T-helper 1 cell (primary cell): ENCODE measurements around the gene ADAM12.

ENCODE experiments used
- DNase-seq, 5 donors: peaks; one replicate each; pipeline ENCODE4 v3.0.0-alpha.2; 2012 to 2020

ADAM12 gene

GRCh38 chr10:126104767-126105166 lies 283.5 kb downstream of the ADAM12 start:
- DNase-seq, result no peak

GRCh38 chr10:126102636-126103035 lies 285.6 kb downstream of the ADAM12 start:
- DNase-seq, result no peak

GRCh38 chr10:126101736-126102135 lies 286.5 kb downstream of the ADAM12 start:
- no peak for DNase-seq

DNA sequence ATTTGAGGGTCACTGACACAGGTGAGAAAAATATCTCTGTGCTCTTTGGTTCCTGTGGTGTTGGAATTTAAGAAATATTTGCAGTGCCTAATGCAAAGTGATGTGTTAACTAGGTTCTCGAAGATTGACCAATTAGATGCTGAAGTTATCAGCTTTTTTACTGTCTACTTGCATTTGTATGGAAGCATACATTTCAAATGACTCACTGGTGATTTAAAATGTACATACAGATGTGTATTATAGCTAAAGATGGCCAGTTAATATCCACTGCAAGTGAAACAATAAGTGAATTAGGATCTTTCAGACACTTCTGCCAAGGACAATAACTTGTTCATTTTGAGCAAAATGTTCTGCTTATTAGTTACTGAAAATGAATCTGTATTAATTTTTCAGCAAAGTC lies 287.0 kb downstream of the ADAM12 start:
- DNase-seq, result no peak

DNA sequence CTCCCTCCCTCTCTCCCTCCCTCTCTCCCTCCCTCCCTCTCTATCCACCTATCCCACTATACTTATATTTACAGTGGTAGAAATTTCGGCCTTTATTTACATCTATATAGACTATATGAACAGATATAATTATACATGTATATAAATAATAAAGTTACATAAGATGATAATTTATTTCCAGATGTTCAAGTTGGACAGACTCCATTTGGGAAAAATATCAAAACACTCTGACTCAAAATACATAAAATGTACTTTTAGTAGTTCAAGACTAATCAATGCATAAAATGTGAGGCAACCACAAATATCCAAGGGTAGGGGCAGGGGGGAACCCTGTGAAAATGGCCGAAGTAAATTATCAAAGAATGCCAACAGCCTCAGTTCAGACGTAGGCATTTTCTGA lies 288.9 kb downstream of the ADAM12 start:
- DNase-seq, result no peak

DNA sequence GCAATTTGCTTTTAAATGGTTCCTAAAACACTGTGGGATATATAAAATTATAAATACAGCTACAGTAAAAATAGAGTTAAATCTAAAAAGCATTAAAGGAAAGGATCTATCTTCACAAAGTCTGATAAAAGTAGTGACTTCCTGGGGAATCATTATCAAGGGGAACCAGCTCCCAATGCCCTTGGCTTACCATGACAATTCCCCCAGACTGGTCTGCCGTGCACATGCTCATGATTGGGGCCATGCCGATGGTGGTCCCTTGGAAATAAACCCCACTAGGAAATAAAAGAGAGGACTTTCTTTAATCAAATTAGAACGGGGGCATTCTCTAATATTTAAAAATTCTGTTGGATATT lies 290.1 kb downstream of the ADAM12 start:
- no peak for DNase-seq

DNA sequence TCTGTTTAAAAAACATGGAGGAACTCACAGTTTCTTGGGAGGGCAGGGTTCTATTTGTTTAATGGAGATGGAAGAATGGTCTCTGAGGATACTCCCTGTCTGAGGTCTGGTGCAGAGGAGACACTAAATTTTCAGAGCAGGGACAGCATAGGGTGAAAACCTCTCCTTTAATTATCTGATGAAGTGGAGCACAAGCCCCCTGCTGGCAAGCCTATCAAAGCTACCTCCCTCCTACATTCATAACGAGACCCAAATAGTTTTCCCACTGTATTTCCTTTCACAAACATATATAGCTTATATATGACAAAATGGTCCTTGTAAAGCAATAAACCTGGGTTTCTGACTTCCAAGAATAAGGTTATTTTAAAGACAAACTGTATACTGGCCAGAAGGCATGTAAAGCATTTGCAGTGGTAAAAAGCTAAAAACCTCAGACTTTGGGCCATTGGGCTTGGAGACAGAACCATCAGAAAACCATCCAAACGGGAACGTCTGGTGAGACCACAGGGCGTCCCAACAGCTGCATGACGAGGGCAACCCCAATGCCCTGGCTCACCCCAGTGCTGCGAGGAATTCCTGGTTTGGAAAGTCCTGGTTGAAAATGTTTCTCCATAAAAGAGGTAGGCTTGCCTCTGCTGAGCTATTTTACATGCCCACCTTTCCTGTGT lies 290.6 kb downstream of the ADAM12 start:
- DNase-seq, result no peak

- no peak for DNase-seq
These were observed 293.7 kb downstream of the ADAM12 start for GRCh38 chr10:126094537-126094936.

GRCh38 chr10:126092366-126093215 lies 295.7 kb downstream of the ADAM12 start:
- no peak for DNase-seq

DNA sequence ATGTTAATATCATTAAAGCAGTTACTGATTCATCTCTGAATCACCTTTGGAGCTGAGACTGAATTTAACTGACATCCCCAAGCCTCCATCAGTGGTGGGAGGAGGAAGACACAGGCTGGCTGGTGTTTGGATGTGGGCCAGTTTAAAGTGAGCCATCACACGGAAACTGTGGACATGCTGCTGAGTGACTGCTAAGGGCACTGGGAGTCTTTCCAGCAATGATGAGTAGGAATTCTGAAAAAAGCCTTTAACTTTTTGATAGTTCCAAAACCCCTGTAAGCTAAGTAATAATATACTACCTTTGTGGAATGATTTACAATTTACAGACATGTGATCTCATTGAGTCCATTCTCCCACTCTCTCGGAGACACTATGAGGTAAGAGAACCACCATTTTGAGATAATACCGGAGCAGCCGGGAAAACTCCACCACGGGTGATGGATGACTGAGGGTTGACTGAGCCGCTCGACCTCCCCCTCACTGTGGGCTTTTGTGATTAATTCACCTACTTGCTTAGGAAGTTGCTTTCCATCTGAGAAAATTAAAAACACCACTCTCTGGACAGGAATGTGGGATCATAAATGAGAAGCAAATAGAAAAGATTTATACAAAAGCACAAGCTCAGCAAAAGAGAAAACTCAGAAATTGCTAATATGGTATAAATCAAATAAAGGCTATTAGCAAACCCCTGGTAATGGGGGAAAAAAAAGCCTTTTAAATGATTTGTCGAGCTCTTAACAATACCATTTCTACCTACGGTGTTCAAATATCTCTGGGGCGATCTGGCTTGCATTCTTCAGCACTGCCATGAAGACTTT lies 297.2 kb downstream of the ADAM12 start:
- no peak for DNase-seq

DNA sequence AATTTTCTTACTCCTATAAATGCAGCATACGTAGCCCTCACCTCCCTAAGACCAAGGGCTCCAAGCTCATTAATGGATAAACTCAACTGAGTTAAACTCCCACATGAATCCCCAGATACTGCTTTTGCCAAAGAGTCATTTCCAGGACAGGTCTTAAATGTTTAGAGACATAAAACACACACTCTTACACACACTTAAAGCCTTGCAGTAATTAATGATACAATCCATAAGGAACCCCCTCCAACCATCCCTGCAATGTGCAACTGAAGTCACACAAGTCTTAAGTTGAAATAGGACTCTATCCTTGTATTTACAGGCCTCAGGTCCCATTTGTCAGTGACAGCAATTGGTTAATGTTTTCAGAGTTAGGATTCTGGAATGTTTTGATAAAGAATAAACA lies 297.8 kb downstream of the ADAM12 start:
- no peak for DNase-seq

DNA sequence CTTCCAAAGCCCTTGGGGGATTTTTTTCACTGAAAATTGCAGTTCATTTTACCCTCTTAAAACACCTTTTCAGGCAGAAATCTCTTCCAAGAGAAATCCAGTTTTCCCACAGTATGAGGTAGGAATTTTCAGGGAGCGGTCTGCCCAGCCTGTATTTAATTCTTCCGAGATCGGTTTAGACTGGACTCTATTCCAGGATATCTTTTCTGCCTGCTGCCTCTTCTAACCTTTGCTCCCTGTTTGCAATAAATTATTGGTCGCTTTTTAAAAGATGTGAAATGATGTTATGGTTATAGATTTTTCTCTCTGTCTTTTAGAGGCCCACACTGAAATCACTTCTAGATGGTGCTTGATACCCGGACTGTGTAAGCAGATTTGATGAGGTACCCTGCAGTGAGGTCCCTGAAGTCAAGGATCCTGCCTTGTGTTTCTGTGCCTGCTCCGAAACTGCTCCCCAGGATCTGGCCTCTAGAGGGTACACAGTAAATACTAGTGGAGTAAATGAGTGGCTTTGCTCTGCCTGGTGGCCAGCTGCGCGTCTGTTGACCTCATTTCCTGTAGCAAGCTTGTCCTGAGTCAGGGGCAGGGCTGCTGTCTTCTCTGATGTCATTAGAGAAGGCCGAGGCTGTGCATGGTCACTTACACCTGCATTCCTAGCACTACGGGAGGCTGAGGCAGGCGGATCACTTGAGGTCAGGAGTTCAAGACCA lies 300.3 kb downstream of the ADAM12 start:
- no peak for DNase-seq

GRCh38 chr10:126087153-126087680 lies 301.1 kb downstream of the ADAM12 start:
- DNase-seq, result no peak

DNA sequence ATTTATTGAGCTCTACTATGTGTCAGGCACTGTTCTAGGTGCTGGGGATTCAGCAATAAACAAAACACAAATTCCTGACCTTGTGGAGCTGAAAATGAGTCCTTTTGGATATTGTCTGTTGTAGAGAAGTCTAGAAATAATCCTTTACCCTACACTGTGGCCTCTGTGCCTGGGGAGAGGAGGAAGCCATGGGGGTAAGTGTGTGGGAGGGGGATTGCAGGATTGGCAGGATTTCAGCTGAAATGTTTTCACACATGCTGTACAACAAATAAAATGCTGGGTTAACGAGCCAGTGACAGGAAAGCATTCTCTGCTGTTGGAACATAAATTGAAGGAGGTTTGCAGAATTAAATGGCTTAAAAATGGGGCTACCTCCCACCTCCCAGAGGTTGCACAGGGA lies 302.5 kb downstream of the ADAM12 start:
- DNase-seq, result no peak

DNA sequence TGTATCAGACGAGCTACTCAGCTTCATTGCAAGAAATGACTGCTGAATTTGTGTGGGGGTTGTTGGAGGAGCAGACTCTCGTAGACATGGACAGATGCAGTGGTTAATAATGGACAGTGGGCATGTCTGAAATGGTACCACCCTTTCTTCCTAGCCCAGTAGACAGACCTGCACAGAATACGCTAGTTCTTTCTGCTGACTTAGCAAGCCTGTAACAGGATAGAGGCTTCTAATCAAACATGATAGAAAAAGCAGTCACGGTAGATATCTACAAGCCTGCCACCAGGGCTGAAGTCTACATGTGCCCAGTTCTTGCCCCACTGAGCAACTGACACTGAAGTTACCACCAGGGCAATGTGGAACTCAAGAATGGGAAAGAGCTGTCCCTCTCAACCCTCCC lies 303.9 kb downstream of the ADAM12 start:
- no peak for DNase-seq

- no peak for DNase-seq
These were observed 305.3 kb downstream of the ADAM12 start for GRCh38 chr10:126083009-126083408.

GRCh38 chr10:126081841-126082466 lies 306.3 kb downstream of the ADAM12 start:
- no peak for DNase-seq

DNA sequence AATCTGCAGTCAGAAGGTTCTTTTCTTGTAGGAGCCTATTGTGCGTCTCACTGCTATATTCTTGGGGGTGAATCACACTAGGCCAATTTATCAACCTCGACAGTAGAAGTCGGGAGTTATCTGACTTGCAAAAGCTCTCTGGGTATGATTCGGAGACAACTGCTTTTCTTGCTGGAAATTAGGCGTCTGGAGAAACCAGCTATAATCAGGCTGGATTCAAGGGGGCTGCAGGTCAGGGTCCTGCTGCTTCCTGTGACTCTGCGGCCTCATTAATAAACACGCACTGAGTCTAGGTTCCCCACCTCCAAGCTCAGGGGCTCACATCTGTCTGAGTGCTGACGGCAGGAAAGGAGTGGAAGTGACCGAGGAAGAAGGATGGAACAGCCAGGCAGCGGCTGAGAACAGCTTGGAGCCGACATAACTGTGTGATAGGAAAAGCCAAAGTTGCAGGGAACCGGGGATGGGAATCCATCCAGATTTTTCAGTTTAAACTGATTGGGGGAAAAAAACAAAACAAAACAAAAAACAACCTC lies 307.3 kb downstream of the ADAM12 start:
- no peak for DNase-seq

DNA sequence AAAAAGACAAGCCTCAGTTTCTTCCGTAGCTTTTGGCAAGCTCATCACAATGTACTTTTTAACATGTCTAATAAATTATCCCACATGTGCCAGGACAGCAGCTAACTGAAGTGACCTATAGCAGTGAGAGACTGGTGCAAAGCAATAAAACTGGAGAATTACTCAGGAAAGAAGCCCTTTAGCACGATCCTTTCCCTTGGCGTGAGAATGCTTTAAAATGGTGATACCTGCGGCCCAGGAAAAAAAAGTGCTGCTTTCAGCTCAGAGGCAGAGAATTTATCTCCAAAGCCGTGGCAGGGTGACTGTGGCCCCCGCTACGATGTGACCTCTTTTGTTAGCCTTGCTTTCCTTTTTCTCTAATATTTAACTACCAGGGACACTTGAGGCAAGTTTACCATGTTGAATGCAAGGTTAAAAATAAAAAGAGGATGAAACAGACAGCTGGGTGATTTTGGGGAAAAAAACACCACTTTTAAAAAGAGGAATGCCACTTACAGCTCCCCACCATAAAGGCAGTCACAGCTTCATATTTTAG lies 307.9 kb downstream of the ADAM12 start:
- no peak for DNase-seq

GRCh38 chr10:126075009-126075408 lies 313.3 kb downstream of the ADAM12 start:
- no peak for DNase-seq

GRCh38 chr10:126074291-126074690 lies 314.0 kb downstream of the ADAM12 start:
- DNase-seq, result no peak

GRCh38 chr10:126073606-126074005 lies 314.7 kb downstream of the ADAM12 start:
- DNase-seq, result no peak
